ENCODE results near the gene CSTF3.
"Not testable (repeated sequence)": the region's sequence is repeated elsewhere in the genome, so short reads cannot be mapped to it uniquely, and the experiment has no call there.

CSTF3 gene

GRCh38 chr11:33068611-33069340, 92.5 kb downstream of the CSTF3 start:
- Mint-ChIP-seq H3K36me3 (peaks cover 21% of the 10 kb centered on the region), H3K27ac (no peak overlapping the region)

GRCh38 chr11:33067294-33067693, 94.0 kb downstream of the CSTF3 start:
- H3K36me3 Mint-ChIP-seq, result peaks cover 20% of the 10 kb centered on the region
- H3K4me1 Mint-ChIP-seq (ENCODE audit: low read depth), result peaks cover 33% of the 10 kb centered on the region
- no peak overlapping the region for H3K4me3 Mint-ChIP-seq
- H3K27me3 Mint-ChIP-seq, result no peaks in the 10 kb centered on the region
- no peaks in the 10 kb centered on the region for H3K9me3 Mint-ChIP-seq (ENCODE audit: low read depth)
- no peak overlapping the region for H3K27ac Mint-ChIP-seq

More at GRCh38 chr11:33068611-33069340, 92.5 kb downstream of the CSTF3 start:
- no peaks in the 10 kb centered on the region for H3K27me3 Mint-ChIP-seq
- H3K4me3 Mint-ChIP-seq, result no peak overlapping the region
- no peaks in the 10 kb centered on the region for H3K9me3 Mint-ChIP-seq (ENCODE audit: low read depth)
- H3K4me1 Mint-ChIP-seq (ENCODE audit: low read depth), result peaks cover 19% of the 10 kb centered on the region

GRCh38 chr11:33065445-33066178, 95.7 kb downstream of the CSTF3 start:
- H3K4me1 Mint-ChIP-seq (ENCODE audit: low read depth), result peaks cover 37% of the 10 kb centered on the region
- no peaks in the 10 kb centered on the region for H3K27me3 Mint-ChIP-seq
- H3K27ac Mint-ChIP-seq, result no peak overlapping the region
- no peaks in the 10 kb centered on the region for H3K9me3 Mint-ChIP-seq (ENCODE audit: low read depth)
- H3K4me3 Mint-ChIP-seq, result no peak overlapping the region
- H3K36me3 Mint-ChIP-seq, result peaks cover 15% of the 10 kb centered on the region

- no peaks in the 10 kb centered on the region for H3K27me3 Mint-ChIP-seq
- H3K36me3 Mint-ChIP-seq, result peaks cover 15% of the 10 kb centered on the region
- H3K27ac Mint-ChIP-seq, result peak overlapping the region; percentile 80
- peaks cover 37% of the 10 kb centered on the region for H3K4me1 Mint-ChIP-seq (ENCODE audit: low read depth)
- peak overlapping the region; percentile 47 for H3K4me3 Mint-ChIP-seq
- H3K9me3 Mint-ChIP-seq (ENCODE audit: low read depth), result no peaks in the 10 kb centered on the region
Observed at GRCh38 chr11:33064866-33065265, 96.4 kb downstream of the CSTF3 start.

GRCh38 chr11:33064033-33064825, 97.1 kb downstream of the CSTF3 start:
- no peaks in the 10 kb centered on the region for H3K9me3 Mint-ChIP-seq (ENCODE audit: low read depth)
- H3K36me3 Mint-ChIP-seq, result peaks cover 19% of the 10 kb centered on the region
- H3K27me3 Mint-ChIP-seq, result no peaks in the 10 kb centered on the region
- H3K4me1 Mint-ChIP-seq (ENCODE audit: low read depth), result peaks cover 37% of the 10 kb centered on the region
- H3K4me3 Mint-ChIP-seq, result peak overlapping the region; percentile 47
- H3K27ac Mint-ChIP-seq, result peak overlapping the region; percentile 80

GRCh38 chr11:33063326-33063881, 97.9 kb downstream of the CSTF3 start:
- Mint-ChIP-seq H3K4me3 (peak overlapping the region; percentile 15), H3K4me1 (ENCODE audit: low read depth) (peaks cover 37% of the 10 kb centered on the region), H3K27me3 (no peaks in the 10 kb centered on the region), H3K9me3 (ENCODE audit: low read depth) (no peaks in the 10 kb centered on the region), H3K27ac (peak overlapping the region; percentile 43), H3K36me3 (peaks cover 24% of the 10 kb centered on the region)

- peaks cover 25% of the 10 kb centered on the region for H3K36me3 Mint-ChIP-seq
- peaks cover 37% of the 10 kb centered on the region for H3K4me1 Mint-ChIP-seq (ENCODE audit: low read depth)
- H3K27ac Mint-ChIP-seq, result no peak overlapping the region
Observed at GRCh38 chr11:33062137-33062536, 99.1 kb downstream of the CSTF3 start.

GRCh38 chr11:33060271-33060670, 101.0 kb downstream of the CSTF3 start:
- Mint-ChIP-seq H3K27me3 (no peaks in the 10 kb centered on the region), H3K36me3 (peaks cover 24% of the 10 kb centered on the region), H3K27ac (no peak overlapping the region), H3K4me3 (no peak overlapping the region), H3K4me1 (ENCODE audit: low read depth) (peaks cover 33% of the 10 kb centered on the region), H3K9me3 (ENCODE audit: low read depth) (no peaks in the 10 kb centered on the region)

More at GRCh38 chr11:33062137-33062536, 99.1 kb downstream of the CSTF3 start:
- no peaks in the 10 kb centered on the region for H3K9me3 Mint-ChIP-seq (ENCODE audit: low read depth)
- no peak overlapping the region for H3K4me3 Mint-ChIP-seq
- no peaks in the 10 kb centered on the region for H3K27me3 Mint-ChIP-seq

- Mint-ChIP-seq H3K36me3 (peaks cover 24% of the 10 kb centered on the region), H3K9me3 (ENCODE audit: low read depth) (no peaks in the 10 kb centered on the region), H3K4me1 (ENCODE audit: low read depth) (peaks cover 26% of the 10 kb centered on the region), H3K27ac (peak overlapping the region; percentile 55), H3K27me3 (no peaks in the 10 kb centered on the region), H3K4me3 (no peak overlapping the region)
Observed at GRCh38 chr11:33059331-33060007, 101.8 kb downstream of the CSTF3 start.

GRCh38 chr11:33057284-33057683, 104.0 kb downstream of the CSTF3 start:
- Mint-ChIP-seq H3K4me1 (ENCODE audit: low read depth) (peaks cover 4% of the 10 kb centered on the region), H3K27me3 (no peaks in the 10 kb centered on the region), H3K27ac (no peak overlapping the region), H3K36me3 (peaks cover 15% of the 10 kb centered on the region), H3K4me3 (no peak overlapping the region), H3K9me3 (ENCODE audit: low read depth) (no peaks in the 10 kb centered on the region)

- Mint-ChIP-seq H3K27me3 (no peaks in the 10 kb centered on the region), H3K9me3 (ENCODE audit: low read depth) (no peaks in the 10 kb centered on the region), H3K27ac (no peak overlapping the region), H3K4me1 (ENCODE audit: low read depth) (no peaks in the 10 kb centered on the region), H3K36me3 (peaks cover 15% of the 10 kb centered on the region), H3K4me3 (no peak overlapping the region)
Observed at GRCh38 chr11:33055375-33055774, 105.9 kb downstream of the CSTF3 start.

- peaks cover 17% of the 10 kb centered on the region for H3K36me3 Mint-ChIP-seq
- no peak overlapping the region for H3K27ac Mint-ChIP-seq
- no peaks in the 10 kb centered on the region for H3K9me3 Mint-ChIP-seq (ENCODE audit: low read depth)
- peaks cover 2% of the 10 kb centered on the region for H3K4me1 Mint-ChIP-seq (ENCODE audit: low read depth)
- H3K4me3 Mint-ChIP-seq, result no peak overlapping the region
- H3K27me3 Mint-ChIP-seq, result no peaks in the 10 kb centered on the region
Observed at GRCh38 chr11:33052231-33052630, 109.0 kb downstream of the CSTF3 start.

GRCh38 chr11:33049565-33050408, 111.5 kb downstream of the CSTF3 start:
- H3K27ac Mint-ChIP-seq; H3K27me3 Mint-ChIP-seq; H3K9me3 Mint-ChIP-seq (ENCODE audit: low read depth); H3K4me1 Mint-ChIP-seq (ENCODE audit: low read depth); H3K4me3 Mint-ChIP-seq: not testable (repeated sequence)
- peaks cover 18% of the 10 kb centered on the region for H3K36me3 Mint-ChIP-seq

GRCh38 chr11:33048701-33049100, 112.6 kb downstream of the CSTF3 start:
- peaks cover 17% of the 10 kb centered on the region for H3K36me3 Mint-ChIP-seq
- H3K27me3 Mint-ChIP-seq; H3K4me1 Mint-ChIP-seq (ENCODE audit: low read depth); H3K4me3 Mint-ChIP-seq; H3K27ac Mint-ChIP-seq; H3K9me3 Mint-ChIP-seq (ENCODE audit: low read depth): not testable (repeated sequence)
